Mesendoderm (in vitro differentiated cells): Measurements from ENCODE around the gene ZNF747.

ENCODE experiments used
- DNase-seq: peaks from one replicate; pipeline ENCODE4 v3.0.0; 2013
- H2AK5ac ChIP-seq: 2 replicates; pipeline ENCODE4 v1.6.1; 2013; ENCODE audit warnings: low read length, inconsistent platforms
- H2BK120ac ChIP-seq: 2 replicates; pipeline ENCODE4 v1.6.1; 2013; ENCODE audit warnings: low read depth, mild to moderate bottlenecking, low read length, moderate library complexity, mixed read lengths
- H2BK15ac ChIP-seq: replicated peaks from 2 replicates; pipeline ENCODE4 v1.6.1; 2013; ENCODE audit warnings: low read depth, mild to moderate bottlenecking, moderate library complexity
- H2BK5ac ChIP-seq: 2 replicates; pipeline ENCODE4 v1.6.1; 2013; ENCODE audit warnings: low read length, inconsistent platforms
- H3K18ac ChIP-seq: 2 replicates; pipeline ENCODE4 v1.6.1; 2013; ENCODE audit warnings: mild to moderate bottlenecking, low read length, mixed read lengths
- H3K23ac ChIP-seq: one replicate; pipeline ENCODE4 v1.6.1; 2013; ENCODE audit warnings: low read length
- H3K27ac ChIP-seq: 2 replicates; pipeline ENCODE4 v1.5.1; 2013; ENCODE audit warnings: low read depth, mild to moderate bottlenecking, inconsistent platforms, low read length, moderate library complexity
- H3K27me3 ChIP-seq: 2 replicates; pipeline ENCODE4 v1.6.1; 2013; ENCODE audit warnings: low read length, control low read depth, mild to moderate bottlenecking, inconsistent platforms; ENCODE audit not compliant: insufficient read depth, poor library complexity
- H3K36me3 ChIP-seq: 2 replicates; pipeline ENCODE4 v1.6.1; 2013; ENCODE audit warnings: low read length, inconsistent platforms; ENCODE audit not compliant: control insufficient read depth, insufficient read depth
- H3K4ac ChIP-seq: one replicate; pipeline ENCODE4 v1.6.1; 2013; ENCODE audit warnings: low read depth, mild to moderate bottlenecking, low read length, moderate library complexity
- H3K4me1 ChIP-seq: 2 replicates; pipeline ENCODE4 v1.6.1; 2013; ENCODE audit warnings: low read depth, low read length, inconsistent platforms; ENCODE audit not compliant: control insufficient read depth
- H3K4me2 ChIP-seq: 2 replicates; pipeline ENCODE4 v1.6.1; 2013; ENCODE audit warnings: low read length
- H3K4me3 ChIP-seq: 2 replicates; pipeline ENCODE4 v1.5.1; 2013; ENCODE audit warnings: mild to moderate bottlenecking, low read length
- H3K56ac ChIP-seq: one replicate; pipeline ENCODE4 v1.6.1; 2013; ENCODE audit warnings: low read length
- H3K79me1 ChIP-seq: 2 replicates; pipeline ENCODE4 v1.6.1; 2013; ENCODE audit warnings: low read length, inconsistent platforms
- H3K79me2 ChIP-seq: 2 replicates; pipeline ENCODE4 v1.6.1; 2013; ENCODE audit warnings: mild to moderate bottlenecking, low read length; ENCODE audit not compliant: control insufficient read depth, insufficient read depth
- H3K9ac ChIP-seq: 2 replicates; pipeline ENCODE4 v1.6.1; 2013; ENCODE audit warnings: low read length, inconsistent platforms
- H4K5ac ChIP-seq: one replicate; pipeline ENCODE4 v1.6.1; 2013; ENCODE audit warnings: low read length
- H4K8ac ChIP-seq: one replicate; pipeline ENCODE4 v1.6.1; 2013; ENCODE audit warnings: low read depth, mild to moderate bottlenecking, control low read depth, low read length, moderate library complexity
- WGBS: extraction: QIAGEN DNeasy Blood & Tissue Kit; methylation state at CpG from one replicate; pipeline ENCODE4 v1.1.7; 2013; ENCODE audit warnings: low lambda C conversion rate, missing lambda C conversion rate; ENCODE audit not compliant: insufficient coverage; ENCODE audit errors: extremely low coverage; 5-methylcytosine and 5-hydroxymethylcytosine counted together

ZNF747 gene

GRCh38 chr16:30554557-30555314 is 20.1 kb upstream of the ZNF747 start:
- Histone ChIP-seq H4K5ac (no peak overlapping the region), H3K56ac (no peak overlapping the region), H4K8ac (no peak overlapping the region), H3K4me2 (no peak overlapping the region), H3K4me3 (no peak overlapping the region), H3K79me2 (no peaks in the 10 kb centered on the region), H3K9ac (no peak overlapping the region), H3K4ac (no peak overlapping the region), H2BK120ac (no peak overlapping the region), H3K18ac (no peak overlapping the region), H2AK5ac (no peak overlapping the region), H3K36me3 (no peaks in the 10 kb centered on the region), H2BK5ac (no peak overlapping the region), H3K27me3 (no peaks in the 10 kb centered on the region), H3K4me1 (no peaks in the 10 kb centered on the region), H3K27ac (no peak overlapping the region), H2BK15ac (no peak overlapping the region), H3K79me1 (peaks cover 5% of the 10 kb centered on the region), H3K23ac (no peak overlapping the region)
- no peak for DNase-seq
- no CpG with 5 or more reads among the region's 18 CpGs for WGBS

- H3K27me3 ChIP-seq = no peaks in the 10 kb centered on the region
- H3K9ac ChIP-seq = no peak overlapping the region
- H3K56ac ChIP-seq = no peak overlapping the region
- WGBS = no CpG with 5 or more reads among the region's 2 CpGs
- H2AK5ac ChIP-seq = no peak overlapping the region
- no peak overlapping the region for H3K4ac ChIP-seq
- H3K36me3 ChIP-seq = no peaks in the 10 kb centered on the region
- H3K27ac ChIP-seq = no peak overlapping the region
- H3K4me1 ChIP-seq = peaks cover 8% of the 10 kb centered on the region
- no peak overlapping the region for H2BK15ac ChIP-seq
- H2BK120ac ChIP-seq = no peak overlapping the region
- H4K5ac ChIP-seq = no peak overlapping the region
- peaks cover 5% of the 10 kb centered on the region for H3K79me1 ChIP-seq
- no peak overlapping the region for H2BK5ac ChIP-seq
- no peaks in the 10 kb centered on the region for H3K79me2 ChIP-seq
- H3K23ac ChIP-seq = no peak overlapping the region
- DNase-seq = no peak
- H3K4me2 ChIP-seq = no peak overlapping the region
- no peak overlapping the region for H3K4me3 ChIP-seq
- H3K18ac ChIP-seq = no peak overlapping the region
- no peak overlapping the region for H4K8ac ChIP-seq
Observed at GRCh38 chr16:30553393-30553899, 18.8 kb upstream of the ZNF747 start.

DNA sequence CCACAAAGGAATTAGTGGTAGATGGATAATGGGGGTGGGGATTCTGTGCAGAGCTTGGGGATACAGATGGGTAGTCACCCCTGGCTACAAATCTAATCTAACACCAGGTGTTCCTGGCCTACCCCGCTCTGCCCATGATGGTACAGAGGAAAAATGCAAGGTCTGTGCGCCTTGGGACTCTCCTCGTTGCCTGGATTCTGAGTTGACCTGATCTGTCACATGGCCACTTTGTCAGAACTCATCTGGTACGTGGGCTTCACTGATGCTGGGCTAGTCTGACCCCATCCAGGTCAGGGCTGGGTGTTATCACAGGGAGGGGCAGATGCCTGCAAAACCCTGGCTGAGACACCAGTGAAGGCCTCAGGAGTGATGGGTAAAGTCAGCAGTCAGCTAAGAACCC is 18.3 kb upstream of the ZNF747 start:
- no peak overlapping the region for H2BK15ac ChIP-seq
- no CpG with 5 or more reads among the region's 4 CpGs for WGBS
- H3K56ac ChIP-seq = no peak overlapping the region
- H4K5ac ChIP-seq = no peak overlapping the region
- peaks cover 9% of the 10 kb centered on the region for H3K4me1 ChIP-seq
- H3K23ac ChIP-seq = no peak overlapping the region
- no peak overlapping the region for H2AK5ac ChIP-seq
- no peaks in the 10 kb centered on the region for H3K79me2 ChIP-seq
- no peak for DNase-seq
- no peaks in the 10 kb centered on the region for H3K27me3 ChIP-seq
- no peak overlapping the region for H3K4me2 ChIP-seq
- no peak overlapping the region for H2BK5ac ChIP-seq
- H2BK120ac ChIP-seq = no peak overlapping the region
- H3K18ac ChIP-seq = no peak overlapping the region
- no peak overlapping the region for H3K27ac ChIP-seq
- H3K36me3 ChIP-seq = no peaks in the 10 kb centered on the region
- no peak overlapping the region for H3K4ac ChIP-seq
- no peak overlapping the region for H4K8ac ChIP-seq
- H3K79me1 ChIP-seq = peaks cover 5% of the 10 kb centered on the region
- no peak overlapping the region for H3K4me3 ChIP-seq
- H3K9ac ChIP-seq = no peak overlapping the region

GRCh38 chr16:30551781-30552180 is 17.1 kb upstream of the ZNF747 start:
- Histone ChIP-seq H3K4ac (no peak overlapping the region), H3K36me3 (no peaks in the 10 kb centered on the region), H3K27me3 (no peaks in the 10 kb centered on the region), H3K9ac (no peak overlapping the region), H3K27ac (no peak overlapping the region), H2BK120ac (no peak overlapping the region), H3K79me1 (peaks cover 5% of the 10 kb centered on the region), H2BK5ac (no peak overlapping the region), H3K4me2 (no peak overlapping the region), H4K5ac (no peak overlapping the region), H3K56ac (no peak overlapping the region), H3K18ac (no peak overlapping the region), H3K23ac (no peak overlapping the region), H3K4me3 (no peak overlapping the region), H3K4me1 (peaks cover 9% of the 10 kb centered on the region), H3K79me2 (no peaks in the 10 kb centered on the region), H2AK5ac (no peak overlapping the region), H4K8ac (no peak overlapping the region), H2BK15ac (no peak overlapping the region)
- WGBS = no CpG with 5 or more reads among the region's 3 CpGs
- DNase-seq = peak; percentile 72

GRCh38 chr16:30548416-30549253 is 14.0 kb upstream of the ZNF747 start:
- Histone ChIP-seq H3K4me1 (peaks cover 12% of the 10 kb centered on the region), H3K56ac (peak overlapping the region; percentile 57)
- no CpG with 5 or more reads among the region's 8 CpGs for WGBS

More at GRCh38 chr16:30548416-30549253, 14.0 kb upstream of the ZNF747 start:
- Histone ChIP-seq H3K18ac (peak overlapping the region; percentile 56), H4K8ac (no peak overlapping the region), H3K4ac (no peak overlapping the region), H3K9ac (peak overlapping the region; percentile 26), H2BK120ac (no peak overlapping the region), H2BK15ac (no peak overlapping the region), H3K79me1 (no peaks in the 10 kb centered on the region), H3K23ac (no peak overlapping the region), H4K5ac (no peak overlapping the region), H3K36me3 (no peaks in the 10 kb centered on the region), H3K79me2 (no peaks in the 10 kb centered on the region), H2BK5ac (peak overlapping the region; percentile 37), H3K27ac (peak overlapping the region; percentile 36), H3K27me3 (no peaks in the 10 kb centered on the region), H3K4me2 (no peak overlapping the region), H2AK5ac (peak overlapping the region; percentile 22), H3K4me3 (no peak overlapping the region)
- DNase-seq = no peak
